Right renal pelvis (tissue), 4 donors: Measurements from ENCODE around the gene VGLL3. TPM values are rescaled to one million over a fixed set of nuclear protein-coding genes. Genes with fewer than 3 reads are reported as not detected.
"Not testable (repeated sequence)": the region's sequence is repeated elsewhere in the genome, so short reads cannot be mapped to it uniquely, and the experiment has no call there.

ENCODE experiments used
- DNase-seq, 4 donors: peaks; one replicate each; pipeline ENCODE4 v3.0.0-alpha.2; 2013; ENCODE audit warnings: low read depth in 4 of 4, low spot score in 3 of 4, missing footprints in 1 of 4
- polyA plus RNA-seq, 4 donors: library from polyadenylated mRNA; unstranded; fragments of 120-200 nt; gene quantifications; one replicate each; pipeline ENCODE4 v1.2.1, GENCODE V29; 2013; ENCODE audit not compliant: insufficient read length in 4 of 4

The VGLL3 gene, protein sequence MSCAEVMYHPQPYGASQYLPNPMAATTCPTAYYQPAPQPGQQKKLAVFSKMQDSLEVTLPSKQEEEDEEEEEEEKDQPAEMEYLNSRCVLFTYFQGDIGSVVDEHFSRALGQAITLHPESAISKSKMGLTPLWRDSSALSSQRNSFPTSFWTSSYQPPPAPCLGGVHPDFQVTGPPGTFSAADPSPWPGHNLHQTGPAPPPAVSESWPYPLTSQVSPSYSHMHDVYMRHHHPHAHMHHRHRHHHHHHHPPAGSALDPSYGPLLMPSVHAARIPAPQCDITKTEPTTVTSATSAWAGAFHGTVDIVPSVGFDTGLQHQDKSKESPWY
- 1 to 10 TPM; 4.0 to 8.0 (median 5.8) TPM for polyA plus RNA-seq

GRCh38 chr3:86990734-86991481 is at the start of gene VGLL3:
VGLL3 (minus strand) TSS chr3:86991149; CDS start chr3:86990743, 406 bp downstream.
- DNase-seq = peak in 3 of 4 donors; percentile 28 to 52 (median 49)

DNA sequence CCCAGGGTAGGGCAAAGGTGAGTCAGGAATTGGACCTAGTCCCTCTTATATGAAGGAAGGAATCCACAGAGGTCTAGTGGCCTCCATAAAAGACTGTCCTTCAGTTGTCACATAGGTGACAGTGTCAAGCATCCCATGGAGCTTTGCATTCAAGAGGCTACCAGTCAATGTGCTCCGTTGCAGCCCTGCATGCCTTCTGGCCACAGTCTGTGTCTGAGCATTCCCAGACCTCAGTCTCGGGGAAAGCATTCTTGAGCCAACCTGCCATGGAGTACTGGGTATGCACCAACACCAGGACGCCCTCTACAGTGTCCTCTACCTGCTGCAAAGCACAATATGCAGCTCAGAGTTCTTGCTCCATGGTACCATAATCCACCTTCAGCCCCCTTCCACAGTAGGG is 46.7 kb upstream of the VGLL3 start:
- DNase-seq = no peak

- no peak for DNase-seq
Measured at GRCh38 chr3:87036671-87037070, 45.7 kb upstream of the VGLL3 start.

DNA sequence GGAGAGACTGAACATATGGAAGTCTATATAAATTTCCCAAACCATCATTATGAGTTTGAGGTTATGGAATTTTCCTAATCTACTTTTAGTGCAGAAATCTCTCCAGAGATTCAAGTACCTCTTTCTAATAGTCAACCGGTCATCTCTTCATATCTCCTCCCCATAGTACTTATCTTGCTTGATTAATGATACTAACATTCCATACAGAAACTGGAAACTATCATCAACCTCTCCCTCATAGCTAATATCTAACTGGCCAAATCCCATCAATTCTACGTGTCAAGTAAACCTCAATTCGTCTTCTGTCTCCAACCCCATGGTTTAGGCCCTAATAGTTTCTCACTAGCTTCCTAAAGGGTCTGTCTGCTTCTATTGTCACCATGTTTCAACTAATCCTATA is 44.4 kb upstream of the VGLL3 start:
- no peak for DNase-seq

- no peak for DNase-seq
Measured at GRCh38 chr3:87033205-87033604, 42.3 kb upstream of the VGLL3 start.

DNA sequence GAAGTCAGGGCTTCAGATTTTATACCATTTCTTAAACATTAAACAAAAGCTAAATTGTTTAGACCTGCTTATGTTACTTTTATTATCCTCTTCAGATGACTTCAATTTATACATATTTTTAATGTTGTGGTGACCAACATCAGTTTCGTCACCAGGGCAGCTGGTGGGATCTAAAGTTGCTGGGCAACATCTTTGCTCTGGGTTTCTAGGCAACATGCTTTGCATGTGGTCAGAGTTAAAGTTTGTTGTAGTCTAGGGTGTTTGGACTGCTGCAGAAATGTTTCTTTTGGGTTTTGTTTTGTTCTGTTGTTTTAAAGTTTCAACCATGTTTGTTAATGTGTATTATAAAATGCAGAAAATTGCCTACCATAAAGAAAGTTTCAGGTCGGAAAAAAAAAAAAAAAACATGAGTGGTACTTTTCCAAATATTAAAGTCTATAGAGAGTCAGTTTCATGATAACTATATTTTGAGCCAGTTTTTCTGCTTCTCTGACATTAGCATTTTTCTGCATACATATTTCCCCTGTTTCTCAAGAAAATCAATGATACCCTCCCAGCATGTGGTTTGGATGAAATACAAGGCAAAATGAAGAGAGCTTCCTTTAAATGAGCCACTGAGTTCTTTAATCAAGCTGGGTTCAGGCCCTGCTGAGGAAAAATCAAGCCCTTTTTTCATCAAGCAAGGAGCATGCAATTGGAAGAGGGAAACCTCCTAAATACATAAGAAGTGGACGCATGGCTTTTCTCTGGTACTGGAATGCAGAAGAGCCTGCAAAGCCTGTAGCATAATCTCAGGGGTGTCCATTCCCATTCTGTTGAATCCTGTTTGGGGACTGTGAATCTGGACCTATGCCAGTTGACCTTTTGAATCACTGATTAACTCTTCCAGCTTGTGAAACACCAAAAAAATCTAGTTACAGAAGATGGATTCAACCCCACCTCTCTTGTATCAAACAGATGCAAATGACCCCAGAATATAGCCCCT is 35.0 kb upstream of the VGLL3 start:
- no peak for DNase-seq

GRCh38 chr3:87017370-87017769 is 26.4 kb upstream of the VGLL3 start:
- not testable (repeated sequence) for DNase-seq

DNA sequence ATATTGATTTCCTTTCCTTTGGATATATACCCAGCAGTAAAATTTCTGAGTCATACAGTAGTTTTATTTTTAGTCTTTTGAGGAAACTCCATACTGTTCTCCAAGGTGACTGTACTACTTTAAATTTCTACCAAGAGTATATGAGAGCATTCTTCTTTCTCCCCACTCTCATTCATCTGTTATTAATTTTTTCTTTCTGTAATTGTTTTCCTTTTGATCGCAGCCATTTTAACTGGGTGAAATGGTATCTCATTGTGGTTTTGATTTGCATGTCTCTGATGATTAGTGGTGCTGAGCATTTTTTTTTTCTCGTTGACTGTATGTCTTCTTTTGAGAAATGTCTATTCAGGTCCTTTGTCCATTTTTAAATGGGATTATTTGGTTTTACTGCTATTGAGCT is 18.3 kb upstream of the VGLL3 start:
- DNase-seq = no peak

GRCh38 chr3:87006844-87007439 is 16.0 kb upstream of the VGLL3 start:
- no peak for DNase-seq

DNA sequence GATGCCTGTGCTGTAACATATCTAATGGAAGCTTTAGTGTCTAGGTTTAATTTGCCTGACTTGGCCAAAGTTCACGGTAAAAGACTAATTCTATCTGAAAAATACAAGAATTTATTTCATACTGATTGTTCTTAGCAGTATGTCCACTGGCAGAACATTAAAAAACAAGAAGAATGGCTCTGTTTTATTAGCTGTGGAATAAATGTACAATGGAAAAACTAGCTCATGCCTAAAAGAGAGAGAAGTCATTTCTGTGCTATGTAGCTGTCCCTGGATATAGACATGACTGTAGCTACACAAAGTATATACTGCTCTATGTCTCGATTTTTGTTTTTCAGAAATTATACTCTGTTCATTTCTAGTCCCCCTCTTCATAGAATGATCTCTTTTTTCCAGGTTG is 13.9 kb upstream of the VGLL3 start:
- no peak for DNase-seq

DNA sequence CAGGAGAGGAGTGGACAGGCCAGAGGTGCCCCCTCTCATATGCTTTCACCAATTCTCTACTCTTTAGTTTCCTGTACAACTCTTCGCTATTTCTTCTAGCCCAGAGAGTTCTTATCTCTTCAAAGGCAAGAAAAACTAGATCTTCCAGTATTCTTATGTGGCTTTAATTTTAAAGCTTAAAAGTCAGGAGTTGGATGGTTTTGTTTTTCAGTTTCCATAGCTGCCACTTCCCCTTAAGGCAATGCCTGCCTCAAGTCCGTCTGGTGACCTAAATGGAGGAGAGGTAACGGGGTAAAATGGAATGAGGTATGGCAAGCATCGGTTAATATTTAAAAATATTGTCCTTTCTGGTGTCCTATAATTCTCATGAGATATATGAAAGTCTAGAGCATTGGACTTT is 11.4 kb upstream of the VGLL3 start:
- no peak for DNase-seq

- DNase-seq = no peak
Measured at GRCh38 chr3:87001473-87002098, 10.6 kb upstream of the VGLL3 start.

GRCh38 chr3:87000940-87001339 is 10.0 kb upstream of the VGLL3 start:
- DNase-seq = no peak

GRCh38 chr3:86998569-86998968 is 7.6 kb upstream of the VGLL3 start:
- DNase-seq = no peak

DNA sequence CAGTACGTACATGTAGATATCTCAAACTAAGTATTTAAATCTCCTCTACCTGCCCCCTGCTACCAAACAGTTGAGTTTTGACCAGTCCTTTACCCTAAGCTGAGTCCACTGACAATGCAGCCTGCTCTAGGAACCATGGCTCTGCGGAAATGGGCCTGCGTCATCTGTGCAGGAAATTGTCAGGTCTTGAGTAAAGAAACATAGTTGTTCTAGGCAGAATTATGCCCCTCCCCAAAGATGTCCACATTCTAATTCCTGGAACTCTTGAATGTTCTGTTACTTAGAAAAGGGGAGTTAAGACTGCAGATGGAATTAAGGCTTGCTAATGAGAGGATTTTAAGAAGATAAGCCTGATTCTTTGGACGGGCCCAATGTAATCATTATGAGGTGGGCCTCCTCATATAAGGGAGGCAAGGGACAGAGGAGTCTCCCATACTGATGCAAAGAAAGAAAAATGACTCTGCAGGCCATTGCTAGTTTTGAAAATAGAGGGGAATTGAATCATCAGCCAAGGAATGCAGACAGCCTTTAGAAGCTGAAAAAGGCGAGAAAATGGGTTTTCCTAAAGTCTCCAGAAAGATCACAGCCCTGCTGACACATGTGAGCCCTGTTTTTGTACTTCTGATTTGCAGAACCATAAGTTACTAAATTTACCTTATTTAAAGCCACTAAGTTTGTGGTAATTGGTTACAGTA is 5.5 kb upstream of the VGLL3 start:
- no peak for DNase-seq

GRCh38 chr3:86995537-86995936 is 4.6 kb upstream of the VGLL3 start:
- no peak for DNase-seq

GRCh38 chr3:86993704-86994103 is 2.8 kb upstream of the VGLL3 start:
- no peak for DNase-seq

DNA sequence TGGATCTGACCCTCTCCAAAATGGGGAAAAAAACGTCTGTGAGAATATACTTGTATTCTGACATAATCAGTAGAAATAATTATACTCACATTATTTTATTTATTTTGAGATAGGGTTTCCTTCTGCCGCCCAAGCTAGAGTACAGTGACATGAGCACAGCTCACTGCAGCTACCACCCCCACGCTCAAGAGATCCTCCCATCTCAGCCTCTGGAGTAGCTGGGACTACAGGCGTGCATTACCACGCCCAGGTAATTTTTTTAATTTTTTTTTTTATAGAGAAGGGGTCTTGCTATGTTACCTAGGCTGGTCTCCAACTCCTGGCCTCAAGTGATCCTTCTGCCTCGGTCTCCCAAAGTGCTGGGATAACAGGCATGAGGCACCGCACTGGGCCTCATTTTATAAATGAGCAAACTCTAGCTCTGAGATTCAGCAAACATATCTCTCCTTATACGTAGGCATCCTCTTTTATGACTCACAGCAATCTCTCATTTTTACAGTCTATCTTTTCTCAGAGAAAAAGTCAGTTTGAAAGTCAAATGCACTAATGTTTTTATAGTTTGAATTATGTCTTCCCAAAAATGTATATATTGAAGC is 989 bp upstream of the VGLL3 start:
- no peak for DNase-seq

DNA sequence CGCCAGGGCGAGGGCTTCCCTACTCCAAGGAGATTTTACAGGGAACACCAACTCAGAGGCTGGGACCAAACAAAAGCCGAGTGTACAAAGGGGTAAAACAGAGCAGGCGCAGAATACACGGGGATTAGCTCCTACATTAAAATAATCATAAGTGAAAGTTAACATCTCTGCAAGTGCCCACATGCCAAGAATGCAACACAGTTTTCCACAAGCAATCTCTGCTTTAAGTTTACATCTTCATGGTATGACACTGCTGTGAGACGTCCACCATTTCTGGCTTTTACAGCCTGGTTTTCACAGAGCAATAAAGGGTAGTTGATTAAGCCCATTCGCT is 500 bp upstream of the VGLL3 start:
- DNase-seq = no peak
